Sigmoid colon (tissue), 7 donors: ENCODE data around the gene KRT7. TPM values are rescaled to one million over a fixed set of nuclear protein-coding genes. Genes with fewer than 3 reads are reported as not detected.

Experiments
- DNase-seq: peaks from one replicate; pipeline ENCODE4 v3.0.0-alpha.2; 2019
- H3K27ac ChIP-seq, 4 donors: fragments of 200-600 bp; sonication (generic); one replicate each; pipeline ENCODE4 v1.5.1; 2016 to 2019; ENCODE audit warnings: mild to moderate bottlenecking in 1 of 4
- H3K27me3 ChIP-seq, 3 donors: fragments of 200-600 bp; sonication (generic); one replicate each; pipeline ENCODE4 v1.5.1; 2019; ENCODE audit warnings: mild to moderate bottlenecking in 1 of 3
- H3K36me3 ChIP-seq, 4 donors: fragments of 200-600 bp; sonication (generic); one replicate each; pipeline ENCODE4 v1.5.1; 2016 to 2019
- H3K4me1 ChIP-seq, 4 donors: fragments of 200-600 bp; sonication (generic); one replicate each; pipeline ENCODE4 v1.5.1; 2017 to 2019
- H3K4me3 ChIP-seq, 4 donors: fragments of 200-600 bp; sonication (generic); one replicate each; pipeline ENCODE4 v1.5.1; 2017 to 2019; ENCODE audit warnings: mild to moderate bottlenecking in 2 of 4, moderate library complexity in 1 of 4
- H3K9me3 ChIP-seq, 4 donors: fragments of 200-600 bp in 3 of 4; sonication (generic) in 3 of 4; one replicate each; pipeline versions ENCODE4 v1.5.1 to v1.6.1; 2013 to 2019
- CTCF ChIP-seq, 4 experiments: fragments of 450-650 bp in 3 of 4; fragments of 200-600 bp in 1 of 4; IDR thresholded peaks; one replicate each; pipeline ENCODE4 v1.5.1; 2016 to 2019; ENCODE audit warnings: antibody characterized with exemption in 4 of 4, mild to moderate bottlenecking in 3 of 4, moderate library complexity in 2 of 4
- EP300 ChIP-seq, 4 donors: sonication (generic); formaldehyde crosslinking; IDR thresholded peaks; one replicate each; pipeline ENCODE4 v1.6.1; 2017; ENCODE audit warnings: antibody characterized with exemption in 4 of 4
- POLR2A ChIP-seq, 2 donors: fragments of 450-650 bp; IDR thresholded peaks; one replicate each; pipeline ENCODE4 v1.6.1; 2016; ENCODE audit warnings: antibody characterized with exemption in 2 of 2, mild to moderate bottlenecking in 2 of 2, moderate library complexity in 2 of 2
- POLR2AphosphoS5 ChIP-seq, 4 donors: sonication (generic); formaldehyde crosslinking; IDR thresholded peaks; one replicate each; pipeline ENCODE4 v1.6.1; 2017; ENCODE audit warnings: antibody characterized with exemption in 4 of 4
- WGBS, 2 donors: extraction: QIAGEN DNeasy Blood & Tissue Kit; methylation state at CpG; one replicate each; pipeline ENCODE4 v1.1.7; 2013; 5-methylcytosine and 5-hydroxymethylcytosine counted together
- intact Hi-C: fragments of 100-400 bp; cut with DNase I; formaldehyde crosslinking; loops from one replicate; pipeline ENCODE4 v1.15.1; 2023
- polyA plus RNA-seq, 3 donors: library from polyadenylated mRNA; stranded (reverse); fragments of 200-250 nt; gene quantifications; one replicate each; pipeline ENCODE4 v1.2.3, GENCODE V29; 2013
- total RNA-seq, 4 donors: library from RNA; depleted of rRNA; stranded (reverse); fragments of >200 nt; gene quantifications; one replicate each; pipeline ENCODE4 v1.1.0, GENCODE V29; 2016
- donor health status: healthy with polysubstance abuse.
- donor health status: Bipolar disorder and iron deficiency.
- donor health status: healthy.

KRT7 gene
- total and polyA plus RNA-seq, 7 donors = 0.27 to 12.0 (median 2.4) TPM; not detected in 2

DNA sequence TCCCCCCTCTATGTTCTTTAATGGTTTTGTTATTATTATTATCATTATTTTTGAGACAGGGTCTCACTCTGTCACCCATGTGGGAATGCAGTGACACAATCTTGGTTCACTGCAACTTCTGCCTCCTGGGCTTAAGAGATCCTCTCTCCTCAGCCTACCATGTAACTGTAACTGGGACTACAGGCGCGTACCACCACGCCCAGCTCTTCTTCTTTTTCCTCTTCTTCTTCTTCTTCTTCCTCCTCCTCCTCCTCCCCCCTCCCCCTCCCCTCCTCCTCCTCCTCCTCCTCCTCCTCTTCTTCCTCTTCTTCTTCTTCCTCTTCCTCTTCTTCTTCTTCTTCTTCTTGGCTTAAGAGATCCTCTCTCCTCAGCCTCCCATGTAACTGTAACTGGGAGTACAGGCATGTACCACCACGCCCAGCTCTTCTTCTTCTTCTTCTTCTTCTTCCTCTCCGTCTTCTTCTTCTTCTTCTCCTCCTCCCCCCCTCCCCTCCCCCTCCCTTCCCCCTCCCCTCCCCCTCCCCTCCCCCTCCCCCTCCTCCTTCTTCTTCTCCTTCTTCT lies 5.4 kb upstream of the KRT7 start:
- Histone ChIP-seq H3K4me1 (peaks cover 0 to 20% (median 10%) of the 10 kb centered on the region in 4 donors), H3K9me3 (no peaks in the 10 kb centered on the region), H3K27me3 (peaks cover 1 to 17% (median 12%) of the 10 kb centered on the region in 3 donors), H3K4me3 (no peak overlapping the region), H3K36me3 (no peaks in the 10 kb centered on the region), H3K27ac (no peak overlapping the region)
- no peak for TF ChIP-seq POLR2AphosphoS5 (IDR thresholded peaks at IDR 0.05)
- peak; percentile 1 for DNase-seq
- intact Hi-C loops = no loop called here
- 80 to 86% methylated on average over 5 of the region's 5 CpGs for WGBS, 2 donors

DNA sequence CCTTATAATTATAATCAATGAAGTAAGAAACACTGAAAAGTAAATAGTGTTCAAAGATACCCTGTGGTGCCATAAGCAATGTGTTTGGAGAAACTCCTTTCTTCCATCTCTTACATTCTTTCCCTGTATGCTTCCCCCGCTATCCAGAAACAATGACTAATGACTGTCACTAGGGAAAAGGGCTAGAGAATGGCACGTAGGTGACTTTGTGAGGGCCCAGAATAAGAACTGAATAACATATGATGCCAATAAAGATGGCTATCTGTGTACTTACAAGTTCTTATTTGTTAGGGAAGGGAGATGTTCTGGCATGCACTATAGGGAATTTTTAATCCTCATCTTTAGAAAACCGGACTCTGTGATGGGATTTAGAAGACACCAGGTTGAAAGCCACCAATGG lies 4.7 kb upstream of the KRT7 start:
- Histone ChIP-seq H3K4me3 (no peak overlapping the region), H3K27me3 (peaks cover 8 to 23% (median 18%) of the 10 kb centered on the region in 3 donors), H3K27ac (no peak overlapping the region), H3K9me3 (no peaks in the 10 kb centered on the region), H3K36me3 (no peaks in the 10 kb centered on the region), H3K4me1 (peaks cover 0 to 27% (median 16%) of the 10 kb centered on the region in 4 donors)
- intact Hi-C loops = no loop called here
- TF ChIP-seq EP300 (IDR thresholded peaks at IDR 0.05) (no peak), CTCF (IDR thresholded peaks at IDR 0.05) (no peak), POLR2AphosphoS5 (IDR thresholded peaks at IDR 0.05) (no peak), POLR2A (IDR thresholded peaks at IDR 0.05) (no peak)
- DNase-seq = no peak
- 38 to 64% methylated on average over 3 of the region's 3 CpGs for WGBS, 2 donors

DNA sequence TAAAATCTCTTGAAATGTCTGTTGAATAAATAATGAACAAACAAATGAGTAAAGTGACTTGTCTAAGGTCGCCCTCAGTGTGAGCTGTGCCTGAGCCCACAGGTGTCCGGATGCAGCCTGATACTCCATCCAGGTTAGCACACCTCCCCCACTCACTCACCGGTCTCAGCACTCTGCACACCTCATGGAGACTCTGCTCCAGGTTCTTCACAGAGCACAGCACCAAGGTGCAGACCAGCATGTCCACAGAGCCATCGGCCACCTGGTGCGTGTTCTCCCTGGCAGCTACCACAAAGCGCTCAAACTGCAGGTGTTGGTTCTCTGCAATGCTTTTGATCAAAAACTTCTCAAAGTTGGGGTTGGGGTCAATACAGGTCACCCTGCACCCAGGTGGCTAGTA lies 4.1 kb upstream of the KRT7 start:
- no peak overlapping the region for H3K27ac ChIP-seq
- peaks cover 0 to 30% (median 18%) of the 10 kb centered on the region in 4 donors for H3K4me1 ChIP-seq
- H3K27me3 ChIP-seq = peaks cover 10 to 29% (median 23%) of the 10 kb centered on the region in 3 donors
- peak; percentile 37 for DNase-seq
- H3K36me3 ChIP-seq = no peaks in the 10 kb centered on the region
- intact Hi-C loops = no loop called here
- TF ChIP-seq POLR2A (IDR thresholded peaks at IDR 0.05) (no peak), CTCF (IDR thresholded peaks at IDR 0.05) (no peak)
- no peaks in the 10 kb centered on the region for H3K9me3 ChIP-seq
- 85 to 96% methylated on average over 6 of the region's 6 CpGs for WGBS, 2 donors
- H3K4me3 ChIP-seq = no peak overlapping the region

DNA sequence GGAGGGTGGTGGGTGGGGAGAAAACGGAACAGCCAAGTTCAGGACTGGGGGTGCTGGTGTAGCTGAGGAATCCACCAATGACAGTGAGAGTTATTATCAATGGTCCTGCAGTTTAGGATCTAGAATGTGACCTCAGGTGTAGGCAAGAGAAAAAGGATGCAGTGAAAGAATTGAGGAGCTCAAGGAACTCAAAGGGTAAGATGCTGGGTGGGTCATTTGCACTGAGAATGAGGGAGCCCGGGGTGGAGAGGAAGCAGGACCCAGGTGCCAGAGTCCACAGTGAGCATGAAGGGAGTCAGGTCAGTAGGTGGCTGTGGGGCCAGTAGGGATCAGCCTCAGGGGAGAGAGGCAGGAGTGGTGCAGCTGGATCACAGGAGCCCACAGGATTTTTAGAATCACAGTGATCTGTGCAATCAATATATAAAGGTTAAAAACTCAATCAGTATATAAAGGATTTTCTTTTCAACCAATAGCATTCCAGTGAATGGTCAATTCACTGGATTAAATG lies 3.2 kb upstream of the KRT7 start:
- WGBS, 2 donors = 58 to 78% methylated on average over 2 of the region's 2 CpGs
- Histone ChIP-seq H3K4me3 (no peak overlapping the region), H3K27me3 (peaks cover 10 to 33% (median 23%) of the 10 kb centered on the region in 3 donors), H3K4me1 (peaks cover 0 to 30% (median 18%) of the 10 kb centered on the region in 4 donors), H3K27ac (no peak overlapping the region), H3K36me3 (no peaks in the 10 kb centered on the region), H3K9me3 (no peaks in the 10 kb centered on the region)
- DNase-seq = peak; percentile 27
- TF ChIP-seq EP300 (IDR thresholded peaks at IDR 0.05) (no peak), CTCF (IDR thresholded peaks at IDR 0.05) (no peak), POLR2A (IDR thresholded peaks at IDR 0.05) (no peak), POLR2AphosphoS5 (IDR thresholded peaks at IDR 0.05) (no peak)
- intact Hi-C loops = no loop called here

DNA sequence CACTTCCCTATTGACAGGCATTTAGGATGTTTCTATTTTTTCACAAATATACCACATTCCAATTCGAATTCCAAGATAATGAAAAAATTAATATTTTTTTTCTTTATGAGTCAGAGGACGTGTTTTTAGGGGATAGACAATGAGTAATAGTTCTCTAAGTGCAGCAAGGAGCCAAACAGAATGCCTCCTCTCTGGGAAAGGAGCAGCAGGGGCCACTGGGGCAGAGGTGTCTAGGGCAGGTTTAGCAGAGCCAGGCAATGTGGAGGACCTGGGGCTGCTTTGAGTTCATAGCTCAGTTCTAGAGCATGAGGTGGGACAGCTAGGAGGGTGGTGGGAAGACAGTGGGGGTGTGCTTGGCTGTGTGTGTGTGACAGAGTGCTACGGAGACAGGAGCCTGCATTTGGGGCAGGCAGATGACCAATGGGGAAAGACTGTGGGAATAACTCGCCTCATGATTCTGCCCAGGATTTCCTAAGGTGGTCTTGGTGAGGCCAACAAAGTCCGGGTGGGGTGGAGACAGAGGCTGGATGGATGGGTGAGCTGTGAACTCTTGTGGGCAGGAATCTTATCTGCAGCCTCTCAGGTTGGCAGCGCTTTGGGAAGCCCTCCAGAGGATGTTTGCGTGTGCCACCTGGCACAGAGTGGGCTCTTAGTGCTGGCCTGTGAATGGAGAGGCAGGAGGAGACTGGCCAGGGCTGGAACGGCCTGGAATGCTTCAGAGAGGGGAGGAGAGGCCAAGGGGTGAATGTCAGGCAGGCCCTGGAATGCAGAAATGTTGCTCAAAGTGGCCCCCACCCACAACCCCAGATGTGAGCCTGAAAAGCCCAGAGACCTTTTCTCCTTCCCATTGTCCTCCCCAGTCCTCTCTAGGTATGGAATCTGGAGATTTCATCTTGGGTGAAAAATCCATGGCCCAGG lies 2.4 kb upstream of the KRT7 start:
- peaks cover 10 to 33% (median 23%) of the 10 kb centered on the region in 3 donors for H3K27me3 ChIP-seq
- 73 to 78% methylated on average over 8 of the region's 8 CpGs for WGBS, 2 donors
- H3K27ac ChIP-seq = peak overlapping the region in 1 of 4 donors; percentile 12
- TF ChIP-seq EP300 (IDR thresholded peaks at IDR 0.05) (no peak), POLR2A (IDR thresholded peaks at IDR 0.05) (no peak), POLR2AphosphoS5 (IDR thresholded peaks at IDR 0.05) (no peak), CTCF (IDR thresholded peaks at IDR 0.05) (no peak)
- intact Hi-C loops = no loop called here
- no peaks in the 10 kb centered on the region for H3K9me3 ChIP-seq
- DNase-seq = peak; percentile 52
- H3K4me1 ChIP-seq = peaks cover 0 to 30% (median 18%) of the 10 kb centered on the region in 4 donors
- H3K36me3 ChIP-seq = no peaks in the 10 kb centered on the region
- H3K4me3 ChIP-seq = no peak overlapping the region
